T47D (cell line): Measurements from ENCODE around the gene TNRC6C.

Source experiments
- DNase-seq, 2 experiments: peaks; one replicate each; pipeline versions ENCODE4 v3.0.0 to v3.0.0-alpha.2; 2011 to 2012; ENCODE audit warnings: low read depth in 1 of 2, low spot score in 1 of 2
- JUND ChIP-seq: IDR thresholded peaks from 2 replicates; pipeline ENCODE4 v1.6.1; 2012; ENCODE audit warnings: low read depth
- in situ Hi-C: cut with HindIII; loops from 2 replicates; pipeline ENCODE4 v1.10.0; 2016; ENCODE audit warnings: low sequenced_read_pairs, low pct_unique_long_range_greater_than_20kb

TNRC6C gene

GRCh38 chr17:78105551-78105950, 147.0 kb downstream of the TNRC6C start:
- peak; percentile 65 to 72 for DNase-seq
- no peak for TF ChIP-seq JUND
- in situ Hi-C loops: no loop called here

- in situ Hi-C loops: no loop called here
These were observed 147.7 kb downstream of the TNRC6C start for GRCh38 chr17:78106211-78106610.

GRCh38 chr17:78107457-78107856, 149.0 kb downstream of the TNRC6C start:
- DNase-seq: no peak
- in situ Hi-C loops: no loop called here

More at GRCh38 chr17:78106211-78106610, 147.7 kb downstream of the TNRC6C start:
- no peak for TF ChIP-seq JUND
- DNase-seq: no peak

GRCh38 chr17:78107976-78108725, 149.6 kb downstream of the TNRC6C start:
- in situ Hi-C loops: no loop called here
- no peak for TF ChIP-seq JUND

More at GRCh38 chr17:78107457-78107856, 149.0 kb downstream of the TNRC6C start:
- no peak for TF ChIP-seq JUND

GRCh38 chr17:78108726-78109488, 150.4 kb downstream of the TNRC6C start:
- no peak for TF ChIP-seq JUND
- in situ Hi-C loops: no loop called here
- DNase-seq: no peak

More at GRCh38 chr17:78107976-78108725, 149.6 kb downstream of the TNRC6C start:
- no peak for DNase-seq

- in situ Hi-C loops: no loop called here
- no peak for DNase-seq
- no peak for TF ChIP-seq JUND
These were observed 150.9 kb downstream of the TNRC6C start for GRCh38 chr17:78109489-78109761.

- in situ Hi-C loops: no loop called here
- TF ChIP-seq JUND: no peak
- DNase-seq: no peak
These were observed 152.0 kb downstream of the TNRC6C start for GRCh38 chr17:78110363-78111015.

GRCh38 chr17:78111016-78111726, 152.7 kb downstream of the TNRC6C start:
- no peak for DNase-seq
- in situ Hi-C loops: no loop called here
- TF ChIP-seq JUND: no peak

GRCh38 chr17:78111727-78112517, 153.4 kb downstream of the TNRC6C start:
- no peak for TF ChIP-seq JUND
- in situ Hi-C loops: no loop called here
- DNase-seq: no peak

GRCh38 chr17:78112518-78113471, 154.3 kb downstream of the TNRC6C start:
- in situ Hi-C loops: no loop called here

More at GRCh38 chr17:78112518-78113471, 154.3 kb downstream of the TNRC6C start:
- TF ChIP-seq JUND: no peak
- DNase-seq: peak; percentile 75 to 95
